Endothelial cell of umbilical vein (primary cell): ENCODE data around the gene RTL10. TPM values are rescaled to one million over a fixed set of nuclear protein-coding genes. Genes with fewer than 3 reads are reported as not detected.
"Not testable (repeated sequence)": the region's sequence is repeated elsewhere in the genome, so short reads cannot be mapped to it uniquely, and the experiment has no call there.

Source experiments
- BruUV-seq: library from RNA; stranded (reverse); fragments of 400-500 nt; replicated peaks from 2 replicates; lab custom pipeline; 2021; lab: Mats Ljungman, UMichigan
- CTCF ChIA-PET: fragments of 300-600, 350-600 bp; sonication (Branson Sonifier 250); formaldehyde crosslinking; loops from one replicate; lab custom pipeline; 2021; ENCODE audit warnings: antibody characterized with exemption, inconsistent platforms; lab: Charles Lee
- POLR2A ChIA-PET: fragments of 300-600, 350-600 bp; sonication (Branson Sonifier 250); formaldehyde crosslinking; loops from one replicate; lab custom pipeline; 2021; ENCODE audit warnings: antibody characterized with exemption, inconsistent platforms; lab: Charles Lee
- DNase-seq: peaks from one replicate; pipeline ENCODE4 v3.0.0-alpha.2; 2011; ENCODE audit warnings: low read depth, low spot score
- FAIRE-seq: peaks from 2 replicates; lab custom pipeline; 2011; peaks lifted over from hg19 to GRCh38; lab: Jason Lieb, UNC
- H2AFZ ChIP-seq: 2 replicates; pipeline ENCODE4 v1.6.0; 2012; ENCODE audit warnings: low read depth, low read length, control low read depth, inconsistent platforms
- H3K27ac ChIP-seq: 2 replicates; pipeline ENCODE4 v1.5.1; 2011; ENCODE audit warnings: low read depth, mild to moderate bottlenecking, control low read depth, low read length, moderate library complexity; ENCODE audit not compliant: insufficient read depth
- H3K27me3 ChIP-seq, 2 experiments: 2 replicates each; pipeline versions ENCODE4 v1.6.0 to v1.6.1; 2011; ENCODE audit warnings: low read length in 2 of 2, mixed read lengths in 1 of 2; ENCODE audit not compliant: control insufficient read depth in 2 of 2, insufficient read depth in 2 of 2
- H3K36me3 ChIP-seq, 2 experiments: 2 replicates in 1 of 2; 3 replicates in 1 of 2; pipeline ENCODE4 v1.5.1; 2011; ENCODE audit warnings: low read length in 2 of 2, mild to moderate bottlenecking in 1 of 2, moderate library complexity in 1 of 2; ENCODE audit not compliant: control insufficient read depth in 2 of 2, insufficient read depth in 2 of 2; ENCODE audit errors: extremely low read depth in 1 of 2
- H3K4me1 ChIP-seq: 3 replicates; pipeline ENCODE4 v1.5.1; 2011; ENCODE audit warnings: mild to moderate bottlenecking, low read length; ENCODE audit not compliant: control insufficient read depth, insufficient read depth; ENCODE audit errors: extremely low read depth
- H3K4me2 ChIP-seq: 2 replicates; pipeline ENCODE4 v1.6.1; 2011; ENCODE audit warnings: low read length, control low read depth, mixed read lengths; ENCODE audit not compliant: insufficient read depth
- H3K4me3 ChIP-seq, 3 experiments: fragments of 200-600 bp in 1 of 3; sonication (generic), shearing (Covaris generic) in 1 of 3; replicated peaks in 1 of 3; 2 replicates each; pipeline ENCODE4 v1.5.1; 2011 to 2016; ENCODE audit warnings: control low read depth in 3 of 3, low read length in 3 of 3, mild to moderate bottlenecking in 2 of 3, inconsistent platforms in 1 of 3, low read depth in 1 of 3, moderate library complexity in 1 of 3; ENCODE audit not compliant: insufficient read depth in 1 of 3
- H3K79me2 ChIP-seq: 2 replicates; pipeline ENCODE4 v1.6.0; 2012; ENCODE audit warnings: low read length, inconsistent platforms; ENCODE audit not compliant: control insufficient read depth, insufficient read depth
- H3K9ac ChIP-seq: replicated peaks from 2 replicates; pipeline ENCODE3; 2011; ENCODE audit warnings: low read length, control low read depth; ENCODE audit not compliant: insufficient read depth; ENCODE audit errors: extremely low read depth
- H3K9me1 ChIP-seq: replicated peaks from 3 replicates; pipeline ENCODE4 v1.6.0; 2011; ENCODE audit warnings: mild to moderate bottlenecking, low read length; ENCODE audit not compliant: control insufficient read depth, insufficient read depth; ENCODE audit errors: extremely low read depth
- H3K9me3 ChIP-seq: replicated peaks from 2 replicates; pipeline ENCODE4 v1.5.1; 2012; ENCODE audit warnings: low read length, inconsistent platforms; ENCODE audit not compliant: control insufficient read depth, insufficient read depth
- H4K20me1 ChIP-seq: replicated peaks from 2 replicates; pipeline ENCODE3; 2011; ENCODE audit warnings: mild to moderate bottlenecking, low read length; ENCODE audit not compliant: control insufficient read depth, insufficient read depth; ENCODE audit errors: extremely low read depth
- CTCF ChIP-seq, 2 donors: IDR thresholded peaks; 1 replicate in 1 of 2; 2 replicates in 1 of 2; pipeline ENCODE4 v1.5.1; 2011; ENCODE audit warnings: low read length in 2 of 2, mild to moderate bottlenecking in 2 of 2, moderate library complexity in 2 of 2, control low read depth in 1 of 2, inconsistent platforms in 1 of 2, low read depth in 1 of 2; ENCODE audit not compliant: insufficient read depth in 1 of 2; ENCODE audit errors: extremely low read depth in 1 of 2
- EZH2 ChIP-seq: IDR thresholded peaks from 2 replicates; pipeline ENCODE4 v1.6.1; 2012; ENCODE audit warnings: borderline replicate concordance, low read depth, mild to moderate bottlenecking, moderate library complexity, low read length, inconsistent platforms; ENCODE audit not compliant: severe bottlenecking
- FOS ChIP-seq: IDR thresholded peaks from 2 replicates; pipeline ENCODE4 v1.6.1; 2011; ENCODE audit warnings: mild to moderate bottlenecking, low read length, moderate library complexity, borderline replicate concordance; ENCODE audit not compliant: insufficient read depth
- GATA2 ChIP-seq: IDR thresholded peaks from 2 replicates; pipeline ENCODE4 v1.7.0; 2011; ENCODE audit warnings: low read depth, mild to moderate bottlenecking, moderate library complexity, mixed read lengths, low read length; ENCODE audit not compliant: insufficient read length, insufficient read depth
- JUN ChIP-seq: IDR thresholded peaks from 2 replicates; pipeline ENCODE4 v1.6.1; 2011; ENCODE audit warnings: borderline replicate concordance, low read depth; ENCODE audit not compliant: insufficient read length, insufficient read depth
- MAX ChIP-seq: IDR thresholded peaks from 2 replicates; pipeline ENCODE4 v1.6.1; 2011; ENCODE audit not compliant: insufficient read depth, insufficient read length
- MYC ChIP-seq: IDR thresholded peaks from one replicate; pipeline ENCODE4 v1.6.1; 2011; ENCODE audit warnings: mild to moderate bottlenecking, low read depth, low read length
- POLR2A ChIP-seq: IDR thresholded peaks from 2 replicates; pipeline ENCODE4 v1.6.1; 2012; ENCODE audit warnings: low read depth, mild to moderate bottlenecking, control low read depth, low read length
- POLR2AphosphoS5 ChIP-seq: IDR thresholded peaks from 2 replicates; pipeline ENCODE4 v1.6.1; 2012; ENCODE audit warnings: low read depth, mild to moderate bottlenecking, control low read depth, low read length, moderate library complexity; ENCODE audit not compliant: insufficient read depth
- dilution Hi-C: fragments of 300-500 bp; cut with MboI; formaldehyde crosslinking; loops from one replicate; pipeline ENCODE4 v1.15.0; 2019; ENCODE audit warnings: low sequenced_read_pairs; ENCODE audit not compliant: extremely low pct_ligation_motif_present
- intact Hi-C: fragments of 100-400 bp; cut with micrococcal nuclease; formaldehyde crosslinking; loops from one replicate; pipeline ENCODE4 v1.10.0; 2022
- polyA plus RNA-seq, 4 experiments: library from polyadenylated mRNA; depleted of rRNA in 3 of 4; stranded (reverse) in 3 of 4; unstranded in 1 of 4; fragments of >200 nt; gene quantifications; 2 replicates each; pipeline versions ENCODE4 v1.2.1 to v1.2.3, GENCODE V29; 2011 to 2012; ENCODE audit warnings: missing spikeins in 1 of 4
- total RNA-seq: library from RNA; stranded (reverse); gene quantifications from 2 replicates; pipeline ENCODE4 v1.2.3, GENCODE V29; 2021

Gene RTL10
- total and polyA plus RNA-seq, 2 donors (not counting 3 experiments of a cell fraction or from before 2014, with no cell fraction given), result 31.9 to 40.8 TPM

GRCh38 chr22:19834599-19834998 lies 20.1 kb downstream of the RTL10 start:
- Histone ChIP-seq H3K9me1 (no peaks in the 10 kb centered on the region), H3K36me3 (no peaks in the 10 kb centered on the region), H3K4me2 (no peak overlapping the region), H3K4me1 (no peaks in the 10 kb centered on the region), H4K20me1 (no peaks in the 10 kb centered on the region), H3K4me3 (no peak overlapping the region), H2AFZ (no peak overlapping the region), H3K27me3 (no peaks in the 10 kb centered on the region), H3K9ac (no peak overlapping the region), H3K79me2 (no peaks in the 10 kb centered on the region), H3K27ac (no peak overlapping the region), H3K9me3 (no peaks in the 10 kb centered on the region)
- TF ChIP-seq MAX (no peak), MYC (no peak), GATA2 (no peak), POLR2A (no peak), FOS (no peak), CTCF (IDR thresholded peaks at IDR 0.05; ENCODE audit: extremely low read depth in 1 of 2, insufficient read depth in 1 of 2, low read depth in 1 of 2, low read length in 2 of 2) (no peak), POLR2AphosphoS5 (no peak), JUN (no peak), EZH2 (no peak)
- intact Hi-C loops, result no loop called here
- FAIRE-seq (no peak), DNase-seq (no peak)
- ChIA-PET CTCF (no interaction called here), POLR2A (no interaction called here)
- no TSS peak for BruUV-seq
- dilution Hi-C loops, result no loop called here

GRCh38 chr22:19833327-19833726 lies 21.3 kb downstream of the RTL10 start:
- POLR2A ChIA-PET, dilution Hi-C loops, H3K9me1 ChIP-seq, H3K9me3 ChIP-seq, H3K36me3 ChIP-seq, BruUV-seq, H3K27ac ChIP-seq, H3K4me2 ChIP-seq, DNase-seq, intact Hi-C loops, H3K4me3 ChIP-seq, H4K20me1 ChIP-seq, H3K4me1 ChIP-seq, H3K79me2 ChIP-seq, H3K27me3 ChIP-seq, H3K9ac ChIP-seq, H2AFZ ChIP-seq, FAIRE-seq: not testable (repeated sequence)
- CTCF ChIA-PET, result interaction anchor here (1.0 to 2.3 kb wide), 3 partner anchors 10 to 103 kb away, joined by 4 to 9 read pairs (median 5); no protein-coding TSS in a partner anchor
